HEK293 (cell line): ENCODE data around the gene LSM5.

Experiments used
- CTCF ChIA-PET: fragments of 350-600 bp; formaldehyde crosslinking; extraction: SDS; loops from one replicate; lab custom pipeline; 2021; ENCODE audit warnings: antibody characterized with exemption; lab: Yijun Ruan, JAX
- POLR2A ChIA-PET: fragments of 300-600 bp; formaldehyde crosslinking; extraction: SDS; loops from one replicate; lab custom pipeline; 2020; ENCODE audit warnings: antibody characterized with exemption, inconsistent platforms; lab: Yijun Ruan, JAX
- H3K27ac ChIP-seq: fragments of 200-500 bp; sonication (Bioruptor generic); 2 replicates; pipeline ENCODE4 v1.5.1; 2014; ENCODE audit warnings: low read depth, low read length, control low read depth, inconsistent platforms; ENCODE audit errors: extremely low read depth
- H3K36me3 ChIP-seq, 2 experiments: fragments of 200-500 bp in 1 of 2; sonication (Bioruptor generic) in 1 of 2; 1 replicate in 1 of 2; 2 replicates in 1 of 2; pipeline ENCODE4 v1.5.1; 2014 to 2017; ENCODE audit warnings: inconsistent platforms in 2 of 2, low read length in 2 of 2; ENCODE audit not compliant: control insufficient read depth in 2 of 2, insufficient read depth in 1 of 2
- H3K4me1 ChIP-seq: fragments of 200-500 bp; sonication (Bioruptor generic); 2 replicates; pipeline ENCODE4 v1.5.1; 2014; ENCODE audit warnings: mild to moderate bottlenecking, low read length, inconsistent platforms; ENCODE audit not compliant: control insufficient read depth, insufficient read depth
- H3K4me3 ChIP-seq: 2 replicates; pipeline ENCODE4 v1.5.1; 2011; ENCODE audit warnings: low read depth, mild to moderate bottlenecking, control low read depth, low read length, moderate library complexity
- H3K9me3 ChIP-seq: fragments of 200-500 bp; sonication (Bioruptor generic); 2 replicates; pipeline ENCODE4 v1.5.1; 2014; ENCODE audit warnings: low read depth, low read length, inconsistent platforms; ENCODE audit not compliant: control insufficient read depth, insufficient read depth
- HOXC10 ChIP-seq: sonication (generic); formaldehyde crosslinking; IDR thresholded peaks from 2 replicates; pipeline ENCODE4 v1.8.1; 2023; ENCODE audit warnings: mild to moderate bottlenecking, missing genetic modification reagents
- KLF1 ChIP-seq: fragments of 450-650 bp; formaldehyde crosslinking; IDR thresholded peaks from 2 replicates; pipeline ENCODE4 v1.5.1; 2016; ENCODE audit warnings: missing biosample characterization, missing genetic modification characterization
- SP7 ChIP-seq: fragments of 450-650 bp; formaldehyde crosslinking; IDR thresholded peaks from 2 replicates; pipeline ENCODE4 v1.5.1; 2016; ENCODE audit warnings: missing biosample characterization, missing genetic modification characterization
- ZEB2 ChIP-seq: fragments of 450-650 bp; formaldehyde crosslinking; IDR thresholded peaks from 2 replicates; pipeline ENCODE4 v1.5.1; 2016; ENCODE audit warnings: missing biosample characterization, missing genetic modification characterization
- ZFP3 ChIP-seq: fragments of 450-650 bp; formaldehyde crosslinking; IDR thresholded peaks from 2 replicates; pipeline ENCODE4 v1.5.1; 2016; ENCODE audit warnings: low read depth, missing biosample characterization, missing genetic modification characterization
- ZNF121 ChIP-seq: fragments of 450-650 bp; formaldehyde crosslinking; IDR thresholded peaks from 2 replicates; pipeline ENCODE4 v1.5.1; 2016; ENCODE audit warnings: missing biosample characterization, missing genetic modification characterization
- ZNF174 ChIP-seq: fragments of 450-650 bp; formaldehyde crosslinking; IDR thresholded peaks from 2 replicates; pipeline ENCODE4 v1.5.0; 2017; ENCODE audit warnings: missing biosample characterization, mild to moderate bottlenecking, missing genetic modification characterization
- ZNF394 ChIP-seq: fragments of 450-650 bp; formaldehyde crosslinking; IDR thresholded peaks from 2 replicates; pipeline ENCODE4 v1.5.1; 2016; ENCODE audit warnings: missing biosample characterization, missing genetic modification characterization, mild to moderate bottlenecking, moderate library complexity, borderline replicate concordance
- ZNF514 ChIP-seq: fragments of 450-650 bp; formaldehyde crosslinking; IDR thresholded peaks from 2 replicates; pipeline ENCODE4 v1.5.1; 2016; ENCODE audit warnings: missing biosample characterization, missing genetic modification characterization
- ZNF530 ChIP-seq: fragments of 450-650 bp; formaldehyde crosslinking; IDR thresholded peaks from 2 replicates; pipeline ENCODE4 v1.5.1; 2016; ENCODE audit warnings: low read depth, missing biosample characterization, missing genetic modification characterization
- ZNF660 ChIP-seq: fragments of 450-650 bp; IDR thresholded peaks from 2 replicates; pipeline ENCODE4 v1.5.1; 2018; ENCODE audit warnings: missing biosample characterization, mild to moderate bottlenecking, missing genetic modification characterization
- ZNF747 ChIP-seq: fragments of 450-650 bp; formaldehyde crosslinking; IDR thresholded peaks from 2 replicates; pipeline ENCODE4 v1.5.1; 2016; ENCODE audit warnings: missing biosample characterization, missing genetic modification characterization
- ZNF76 ChIP-seq: fragments of 450-650 bp; formaldehyde crosslinking; IDR thresholded peaks from 2 replicates; pipeline ENCODE4; 2016; ENCODE audit warnings: low read depth, missing biosample characterization, missing genetic modification characterization, borderline replicate concordance
- ZNF830 ChIP-seq: fragments of 450-650 bp; IDR thresholded peaks from 2 replicates; pipeline ENCODE4 v1.5.0; 2018; ENCODE audit warnings: missing biosample characterization, missing genetic modification characterization, low read depth, mild to moderate bottlenecking, moderate library complexity
- ZNF837 ChIP-seq: fragments of 450-650 bp; formaldehyde crosslinking; IDR thresholded peaks from 2 replicates; pipeline ENCODE4 v1.5.1; 2016; ENCODE audit warnings: missing biosample characterization, missing genetic modification characterization
- ZSCAN23 ChIP-seq: fragments of 450-650 bp; formaldehyde crosslinking; IDR thresholded peaks from 2 replicates; pipeline ENCODE4 v1.5.1; 2016; ENCODE audit warnings: missing biosample characterization, missing genetic modification characterization
- TF ChIP-seq, protein P1 (sequence below): fragments of 450-650 bp; formaldehyde crosslinking; IDR thresholded peaks from 2 replicates; pipeline ENCODE4 v1.5.1; 2017; ENCODE audit warnings: missing biosample characterization, missing genetic modification characterization
- TF ChIP-seq, protein P2 (sequence below): fragments of 450-650 bp; formaldehyde crosslinking; IDR thresholded peaks from 2 replicates; pipeline ENCODE4 v1.5.1; 2016; ENCODE audit warnings: missing biosample characterization, missing genetic modification characterization
- TF ChIP-seq, protein P3 (sequence below): fragments of 450-650 bp; formaldehyde crosslinking; IDR thresholded peaks from 2 replicates; pipeline ENCODE4 v1.5.1; 2016; ENCODE audit warnings: missing biosample characterization, missing genetic modification characterization
- TF ChIP-seq, protein P4 (sequence below): fragments of 450-650 bp; formaldehyde crosslinking; IDR thresholded peaks from 2 replicates; pipeline ENCODE4 v1.5.1; 2016; ENCODE audit warnings: missing biosample characterization, missing genetic modification characterization, low read depth
- TF ChIP-seq, protein P5 (sequence below): fragments of 450-650 bp; formaldehyde crosslinking; IDR thresholded peaks from 2 replicates; pipeline ENCODE4 v1.5.1; 2016; ENCODE audit warnings: missing biosample characterization, missing genetic modification characterization
- TF ChIP-seq, protein P6 (sequence below): fragments of 450-650 bp; formaldehyde crosslinking; IDR thresholded peaks from 2 replicates; pipeline ENCODE4 v1.5.1; 2016; ENCODE audit warnings: missing biosample characterization, missing genetic modification characterization
- TF ChIP-seq, protein P7 (sequence below): fragments of 450-650 bp; formaldehyde crosslinking; optimal IDR thresholded peaks from 2 replicates; pipeline ENCODE3; 2016; ENCODE audit warnings: missing biosample characterization, mild to moderate bottlenecking, missing genetic modification characterization

LSM5 gene

DNA sequence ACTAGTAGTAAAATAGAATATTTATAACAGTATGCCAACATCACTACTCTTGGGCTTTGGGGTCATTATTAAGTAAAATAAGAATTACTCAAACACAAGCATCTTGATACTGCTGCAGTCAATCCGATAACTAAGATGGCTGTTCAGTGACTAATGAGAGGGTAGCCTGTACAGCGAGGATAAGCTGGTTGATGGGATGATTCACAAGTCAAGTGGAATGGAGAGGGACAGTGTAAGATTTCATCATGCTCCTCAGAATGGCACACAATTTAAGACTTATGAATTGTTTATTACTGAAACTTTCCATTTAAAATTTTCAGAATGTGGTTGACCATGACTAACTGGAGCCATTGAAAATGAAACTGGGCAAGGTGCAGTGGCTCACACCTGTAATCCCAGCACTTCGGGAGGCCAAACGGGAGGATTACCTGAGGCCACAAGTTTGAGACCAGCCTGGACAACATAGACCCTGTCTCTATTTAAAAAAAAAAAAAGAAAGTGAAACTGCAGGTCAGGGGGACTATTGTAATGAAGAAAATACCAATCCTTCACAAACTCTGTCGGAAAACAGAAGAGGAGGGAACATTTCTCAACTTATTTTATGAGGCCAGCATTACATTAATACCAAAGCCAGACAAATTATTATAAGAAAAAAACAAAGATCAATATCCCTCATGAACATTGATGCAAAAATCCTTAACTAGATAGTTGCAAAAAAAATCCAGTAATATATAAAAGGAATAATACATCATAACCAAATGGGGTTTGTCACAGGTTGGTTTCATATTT is 16.3 kb upstream of the LSM5 start:
- ChIA-PET POLR2A (interaction anchor here (3.2 kb wide), 1 partner anchor 11 kb away, joined by 12 read pairs; the partner anchor contains the start of gene AVL9), CTCF (interaction anchor here (0.6 kb wide), 1 partner anchor 631 kb away, joined by 3 read pairs; no protein-coding TSS in a partner anchor)
- H3K27ac ChIP-seq: no peak overlapping the region
- H3K9me3 ChIP-seq: no peaks in the 10 kb centered on the region
- no peaks in the 10 kb centered on the region; a peak in 1 of 3 replicates for H3K36me3 ChIP-seq
- H3K4me3 ChIP-seq: no peak overlapping the region
- TF ChIP-seq ZNF174 (no peak), ZNF747 (no peak), ZNF530 (tag by site-specific recombination) (peak; percentile 72; the same call in 1 of the 2 replicates), ZFP3 (no peak), ZNF660 (tag by site-specific recombination) (no peak), ZNF76 (tag by site-specific recombination) (no peak), ZNF121 (tag by site-specific recombination) (no peak), ZNF394 (tag by site-specific recombination) (peak; percentile 56), ZNF514 (tag by site-specific recombination) (no peak), SP7 (tag by site-specific recombination) (0 out of 2 replicates have a peak, but pooled peaks have one; percentile 15), HOXC10 (CRISPR knock-in tag) (no peak)
- TF ChIP-seq, protein P1, sequence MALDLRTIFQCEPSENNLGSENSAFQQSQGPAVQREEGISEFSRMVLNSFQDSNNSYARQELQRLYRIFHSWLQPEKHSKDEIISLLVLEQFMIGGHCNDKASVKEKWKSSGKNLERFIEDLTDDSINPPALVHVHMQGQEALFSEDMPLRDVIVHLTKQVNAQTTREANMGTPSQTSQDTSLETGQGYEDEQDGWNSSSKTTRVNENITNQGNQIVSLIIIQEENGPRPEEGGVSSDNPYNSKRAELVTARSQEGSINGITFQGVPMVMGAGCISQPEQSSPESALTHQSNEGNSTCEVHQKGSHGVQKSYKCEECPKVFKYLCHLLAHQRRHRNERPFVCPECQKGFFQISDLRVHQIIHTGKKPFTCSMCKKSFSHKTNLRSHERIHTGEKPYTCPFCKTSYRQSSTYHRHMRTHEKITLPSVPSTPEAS (tag by site-specific recombination): 0 out of 2 replicates have a peak, but pooled peaks have one; percentile 26
- TF ChIP-seq, protein P2, sequence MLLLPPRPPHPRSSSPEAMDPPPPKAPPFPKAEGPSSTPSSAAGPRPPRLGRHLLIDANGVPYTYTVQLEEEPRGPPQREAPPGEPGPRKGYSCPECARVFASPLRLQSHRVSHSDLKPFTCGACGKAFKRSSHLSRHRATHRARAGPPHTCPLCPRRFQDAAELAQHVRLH (tag by site-specific recombination): no peak
- TF ChIP-seq, protein P3, sequence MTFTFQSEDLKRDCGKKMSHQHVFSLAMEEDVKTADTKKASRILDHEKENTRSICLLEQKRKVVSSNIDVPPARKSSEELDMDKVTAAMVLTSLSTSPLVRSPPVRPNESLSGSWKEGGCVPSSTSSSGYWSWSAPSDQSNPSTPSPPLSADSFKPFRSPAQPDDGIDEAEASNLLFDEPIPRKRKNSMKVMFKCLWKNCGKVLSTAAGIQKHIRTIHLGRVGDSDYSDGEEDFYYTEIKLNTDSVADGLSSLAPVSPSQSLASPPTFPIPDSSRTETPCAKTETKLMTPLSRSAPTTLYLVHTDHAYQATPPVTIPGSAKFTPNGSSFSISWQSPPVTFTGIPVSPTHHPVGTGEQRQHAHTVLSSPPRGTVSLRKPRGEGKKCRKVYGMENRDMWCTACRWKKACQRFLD (tag by site-specific recombination): no peak
- TF ChIP-seq, protein P4, sequence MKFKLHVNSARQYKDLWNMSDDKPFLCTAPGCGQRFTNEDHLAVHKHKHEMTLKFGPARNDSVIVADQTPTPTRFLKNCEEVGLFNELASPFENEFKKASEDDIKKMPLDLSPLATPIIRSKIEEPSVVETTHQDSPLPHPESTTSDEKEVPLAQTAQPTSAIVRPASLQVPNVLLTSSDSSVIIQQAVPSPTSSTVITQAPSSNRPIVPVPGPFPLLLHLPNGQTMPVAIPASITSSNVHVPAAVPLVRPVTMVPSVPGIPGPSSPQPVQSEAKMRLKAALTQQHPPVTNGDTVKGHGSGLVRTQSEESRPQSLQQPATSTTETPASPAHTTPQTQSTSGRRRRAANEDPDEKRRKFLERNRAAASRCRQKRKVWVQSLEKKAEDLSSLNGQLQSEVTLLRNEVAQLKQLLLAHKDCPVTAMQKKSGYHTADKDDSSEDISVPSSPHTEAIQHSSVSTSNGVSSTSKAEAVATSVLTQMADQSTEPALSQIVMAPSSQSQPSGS: no peak
- TF ChIP-seq, protein P5, sequence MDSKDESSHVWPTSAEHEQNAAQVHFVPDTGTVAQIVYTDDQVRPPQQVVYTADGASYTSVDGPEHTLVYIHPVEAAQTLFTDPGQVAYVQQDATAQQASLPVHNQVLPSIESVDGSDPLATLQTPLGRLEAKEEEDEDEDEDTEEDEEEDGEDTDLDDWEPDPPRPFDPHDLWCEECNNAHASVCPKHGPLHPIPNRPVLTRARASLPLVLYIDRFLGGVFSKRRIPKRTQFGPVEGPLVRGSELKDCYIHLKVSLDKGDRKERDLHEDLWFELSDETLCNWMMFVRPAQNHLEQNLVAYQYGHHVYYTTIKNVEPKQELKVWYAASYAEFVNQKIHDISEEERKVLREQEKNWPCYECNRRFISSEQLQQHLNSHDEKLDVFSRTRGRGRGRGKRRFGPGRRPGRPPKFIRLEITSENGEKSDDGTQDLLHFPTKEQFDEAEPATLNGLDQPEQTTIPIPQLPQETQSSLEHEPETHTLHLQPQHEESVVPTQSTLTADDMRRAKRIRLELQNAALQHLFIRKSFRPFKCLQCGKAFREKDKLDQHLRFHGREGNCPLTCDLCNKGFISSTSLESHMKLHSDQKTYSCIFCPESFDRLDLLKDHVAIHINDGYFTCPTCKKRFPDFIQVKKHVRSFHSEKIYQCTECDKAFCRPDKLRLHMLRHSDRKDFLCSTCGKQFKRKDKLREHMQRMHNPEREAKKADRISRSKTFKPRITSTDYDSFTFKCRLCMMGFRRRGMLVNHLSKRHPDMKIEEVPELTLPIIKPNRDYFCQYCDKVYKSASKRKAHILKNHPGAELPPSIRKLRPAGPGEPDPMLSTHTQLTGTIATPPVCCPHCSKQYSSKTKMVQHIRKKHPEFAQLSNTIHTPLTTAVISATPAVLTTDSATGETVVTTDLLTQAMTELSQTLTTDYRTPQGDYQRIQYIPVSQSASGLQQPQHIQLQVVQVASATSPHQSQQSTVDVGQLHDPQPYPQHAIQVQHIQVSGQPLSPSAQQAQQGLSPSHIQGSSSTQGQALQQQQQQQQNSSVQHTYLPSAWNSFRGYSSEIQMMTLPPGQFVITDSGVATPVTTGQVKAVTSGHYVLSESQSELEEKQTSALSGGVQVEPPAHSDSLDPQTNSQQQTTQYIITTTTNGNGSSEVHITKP: no peak
- TF ChIP-seq, all 188 proteins: peak for 4
- H3K4me1 ChIP-seq: no peaks in the 10 kb centered on the region

DNA sequence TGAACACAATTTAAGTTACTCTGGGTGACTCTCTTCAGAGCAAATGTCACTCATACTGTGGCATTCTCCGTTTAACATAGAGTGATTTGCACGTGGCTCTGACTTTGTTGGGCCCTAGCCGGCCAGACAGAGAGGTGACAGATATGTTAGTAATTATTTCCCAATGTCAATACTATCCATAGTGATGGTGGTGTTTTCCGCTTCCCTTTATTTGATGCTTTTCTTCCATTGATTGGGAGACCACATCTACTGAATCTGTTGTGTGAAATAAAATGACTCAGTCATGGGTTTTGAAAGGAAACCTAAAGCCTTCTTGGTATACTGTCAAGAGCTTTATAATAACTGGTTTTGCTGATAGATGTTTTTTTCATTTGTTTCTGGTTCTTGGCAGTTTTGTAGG is 12.5 kb upstream of the LSM5 start:
- ChIA-PET POLR2A (no interaction called here), CTCF (no interaction called here)
- H3K4me1 ChIP-seq: 0 out of 2 replicates have a peak, but pooled peaks cover 3% of the 10 kb centered on the region
- no peaks in the 10 kb centered on the region for H3K9me3 ChIP-seq
- H3K27ac ChIP-seq: no peak overlapping the region
- H3K36me3 ChIP-seq: no peaks in the 10 kb centered on the region; a peak in 1 of 3 replicates
- H3K4me3 ChIP-seq: no peak overlapping the region
- TF ChIP-seq, protein P6, sequence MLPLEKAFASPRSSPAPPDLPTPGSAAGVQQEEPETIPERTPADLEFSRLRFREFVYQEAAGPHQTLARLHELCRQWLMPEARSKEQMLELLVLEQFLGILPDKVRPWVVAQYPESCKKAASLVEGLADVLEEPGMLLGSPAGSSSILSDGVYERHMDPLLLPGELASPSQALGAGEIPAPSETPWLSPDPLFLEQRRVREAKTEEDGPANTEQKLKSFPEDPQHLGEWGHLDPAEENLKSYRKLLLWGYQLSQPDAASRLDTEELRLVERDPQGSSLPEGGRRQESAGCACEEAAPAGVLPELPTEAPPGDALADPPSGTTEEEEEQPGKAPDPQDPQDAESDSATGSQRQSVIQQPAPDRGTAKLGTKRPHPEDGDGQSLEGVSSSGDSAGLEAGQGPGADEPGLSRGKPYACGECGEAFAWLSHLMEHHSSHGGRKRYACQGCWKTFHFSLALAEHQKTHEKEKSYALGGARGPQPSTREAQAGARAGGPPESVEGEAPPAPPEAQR (tag by site-specific recombination): no peak
- no peak for TF ChIP-seq ZSCAN23
- TF ChIP-seq ZNF837 (tag by site-specific recombination): no peak
- TF ChIP-seq KLF1 (tag by site-specific recombination): no peak
- no peak for TF ChIP-seq ZEB2 (tag by site-specific recombination)
- TF ChIP-seq, protein P7, sequence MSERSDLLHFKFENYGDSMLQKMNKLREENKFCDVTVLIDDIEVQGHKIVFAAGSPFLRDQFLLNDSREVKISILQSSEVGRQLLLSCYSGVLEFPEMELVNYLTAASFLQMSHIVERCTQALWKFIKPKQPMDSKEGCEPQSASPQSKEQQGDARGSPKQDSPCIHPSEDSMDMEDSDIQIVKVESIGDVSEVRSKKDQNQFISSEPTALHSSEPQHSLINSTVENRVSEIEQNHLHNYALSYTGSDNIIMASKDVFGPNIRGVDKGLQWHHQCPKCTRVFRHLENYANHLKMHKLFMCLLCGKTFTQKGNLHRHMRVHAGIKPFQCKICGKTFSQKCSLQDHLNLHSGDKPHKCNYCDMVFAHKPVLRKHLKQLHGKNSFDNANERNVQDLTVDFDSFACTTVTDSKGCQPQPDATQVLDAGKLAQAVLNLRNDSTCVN: no peak
- no peak for TF ChIP-seq ZNF830 (tag by site-specific recombination)
- TF ChIP-seq ZNF121 (tag by site-specific recombination): no peak
